Kidney epithelial cell (primary cell): ENCODE data around the gene PRELP. TPM values are rescaled to one million over a fixed set of nuclear protein-coding genes. Genes with fewer than 3 reads are reported as not detected.

ENCODE experiments used
- DNase-seq: peaks from one replicate; pipeline ENCODE4 v3.0.0-alpha.2; 2010; ENCODE audit warnings: low read depth
- H3K27me3 ChIP-seq: 2 replicates; pipeline ENCODE4 v1.6.0; 2011; ENCODE audit warnings: low read length; ENCODE audit not compliant: control insufficient read depth, insufficient read depth
- H3K36me3 ChIP-seq: 2 replicates; pipeline ENCODE4 v1.5.1; 2011; ENCODE audit warnings: low read length; ENCODE audit not compliant: control insufficient read depth, insufficient read depth
- H3K4me3 ChIP-seq: 2 replicates; pipeline ENCODE4 v1.5.1; 2011; ENCODE audit warnings: low read depth, mild to moderate bottlenecking, control low read depth, low read length
- CTCF ChIP-seq: IDR thresholded peaks from 2 replicates; pipeline ENCODE4 v1.5.1; 2011; ENCODE audit warnings: mild to moderate bottlenecking, moderate library complexity, low read length, control low read depth, inconsistent platforms; ENCODE audit not compliant: insufficient read depth, poor library complexity, severe bottlenecking
- total RNA-seq: library from RNA; depleted of rRNA; stranded (reverse); fragments of >200 nt; gene quantifications from 2 replicates; pipeline ENCODE4 v1.2.3, GENCODE V29; 2015

The PRELP gene
- total RNA-seq, 1 donor from 2014 or later = under 0.01 TPM

GRCh38 chr1:203450479-203451149 is 25.0 kb upstream of the PRELP start:
- Histone ChIP-seq H3K36me3 (no peaks in the 10 kb centered on the region), H3K4me3 (no peak overlapping the region), H3K27me3 (peaks cover 38% of the 10 kb centered on the region)
- DNase-seq = no peak
- TF ChIP-seq CTCF = no peak

- Histone ChIP-seq H3K4me3 (no peak overlapping the region), H3K27me3 (peaks cover 33% of the 10 kb centered on the region), H3K36me3 (no peaks in the 10 kb centered on the region)
- TF ChIP-seq CTCF = no peak
- no peak for DNase-seq
Observed at GRCh38 chr1:203451836-203452784, 23.5 kb upstream of the PRELP start.

GRCh38 chr1:203453016-203453415 is 22.6 kb upstream of the PRELP start:
- peaks cover 32% of the 10 kb centered on the region for H3K27me3 ChIP-seq
- TF ChIP-seq CTCF = no peak

GRCh38 chr1:203453616-203454015 is 22.0 kb upstream of the PRELP start:
- Histone ChIP-seq H3K36me3 (no peaks in the 10 kb centered on the region), H3K4me3 (no peak overlapping the region), H3K27me3 (peaks cover 28% of the 10 kb centered on the region)
- DNase-seq = no peak
- TF ChIP-seq CTCF = no peak

More at GRCh38 chr1:203453016-203453415, 22.6 kb upstream of the PRELP start:
- no peaks in the 10 kb centered on the region for H3K36me3 ChIP-seq
- H3K4me3 ChIP-seq = no peak overlapping the region
- DNase-seq = no peak

- no peak for DNase-seq
- H3K27me3 ChIP-seq = peaks cover 24% of the 10 kb centered on the region
- H3K4me3 ChIP-seq = no peak overlapping the region
- no peak for TF ChIP-seq CTCF
- no peaks in the 10 kb centered on the region for H3K36me3 ChIP-seq
Observed at GRCh38 chr1:203454986-203455471, 20.6 kb upstream of the PRELP start.
